Raji (cell line): ENCODE data around the gene SUN2.

Source experiments
- POLR2A ChIP-seq: IDR thresholded peaks from 2 replicates; pipeline ENCODE4 v1.6.1; 2011; ENCODE audit warnings: low read depth, low read length, control low read depth; ENCODE audit not compliant: insufficient read depth

The SUN2 gene

DNA sequence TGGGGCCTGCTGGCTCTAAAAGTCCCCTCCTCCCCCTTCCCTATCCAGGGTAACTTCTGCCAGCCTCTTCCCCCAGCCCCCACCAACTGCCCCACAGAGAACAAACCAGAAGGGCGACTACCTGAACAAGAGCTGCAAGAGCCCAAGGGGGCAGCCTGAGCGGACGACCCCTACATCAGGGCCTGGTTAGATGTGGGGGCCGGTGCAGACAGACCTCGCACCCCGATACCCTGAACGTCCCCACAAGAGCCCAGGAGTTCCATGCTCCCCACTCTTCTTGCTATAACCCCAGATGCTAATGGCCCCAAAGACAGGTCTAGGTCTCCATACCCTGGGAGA, 20.7 kb downstream of the SUN2 start:
- no peak for TF ChIP-seq POLR2A

GRCh38 chr22:38734421-38735100, 21.2 kb downstream of the SUN2 start:
- TF ChIP-seq POLR2A: no peak

DNA sequence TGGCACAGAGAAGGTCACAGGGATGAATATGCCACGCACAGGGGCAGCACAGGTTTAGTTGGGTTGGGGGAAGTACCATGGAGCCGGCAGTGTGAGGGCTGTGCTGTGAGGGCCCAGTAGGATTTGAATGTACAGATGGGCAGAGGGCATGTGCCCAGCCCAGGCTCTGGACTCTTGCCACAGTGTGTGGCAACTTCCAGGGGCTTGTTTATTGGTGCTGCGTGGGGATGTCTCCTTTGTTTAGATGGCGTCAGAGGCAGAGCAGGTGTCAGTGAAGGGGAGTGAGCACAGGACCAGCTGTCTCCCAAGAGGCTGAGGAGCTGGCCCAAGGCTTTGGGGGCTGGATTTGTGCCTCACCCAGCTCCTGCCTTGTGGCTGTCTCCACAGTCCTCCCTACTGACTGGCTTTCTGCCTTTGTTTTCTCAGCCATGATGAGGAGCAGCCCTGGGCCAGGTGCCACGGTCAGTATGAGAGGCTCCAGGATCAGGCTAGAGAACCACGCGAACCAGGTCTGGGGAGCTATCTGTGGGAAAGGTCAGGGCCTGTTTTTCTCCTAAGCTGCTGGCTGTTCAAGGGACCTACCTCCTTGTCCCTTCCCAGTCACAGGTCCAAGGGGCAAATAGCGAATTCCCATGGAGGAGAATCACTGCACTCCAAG, 21.9 kb downstream of the SUN2 start:
- no peak for TF ChIP-seq POLR2A

GRCh38 chr22:38733329-38733723, 22.5 kb downstream of the SUN2 start:
- no peak for TF ChIP-seq POLR2A

GRCh38 chr22:38732251-38732815, 23.5 kb downstream of the SUN2 start:
- TF ChIP-seq POLR2A: no peak

DNA sequence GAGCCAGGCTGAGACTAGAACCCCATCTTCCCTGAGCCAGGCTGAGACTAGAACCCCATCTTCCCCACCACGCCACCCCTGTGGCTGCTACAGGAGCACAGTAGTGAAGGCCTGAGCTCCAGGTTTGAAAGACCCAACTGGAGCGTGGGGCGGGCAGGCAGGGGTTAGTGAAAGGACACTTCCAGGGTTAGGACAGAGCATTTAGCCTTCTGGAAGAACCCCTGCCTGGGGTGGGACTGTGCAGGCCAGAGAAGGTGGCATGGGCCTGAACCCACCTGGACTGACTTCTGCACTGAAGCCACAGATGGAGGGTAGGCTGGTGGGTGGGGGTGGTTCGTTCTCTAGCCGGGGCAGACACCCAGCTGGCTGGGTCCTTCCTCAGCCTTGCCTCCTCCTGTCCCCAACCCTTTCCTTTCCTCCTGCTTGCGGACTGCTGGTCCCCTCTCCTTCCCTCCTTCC, 24.1 kb downstream of the SUN2 start:
- no peak for TF ChIP-seq POLR2A

- no peak for TF ChIP-seq POLR2A
Observed at GRCh38 chr22:38730411-38730871, 25.4 kb downstream of the SUN2 start.

GRCh38 chr22:38729946-38730345, 25.9 kb downstream of the SUN2 start:
- no peak for TF ChIP-seq POLR2A

GRCh38 chr22:38728871-38729796, 26.7 kb downstream of the SUN2 start:
- TF ChIP-seq POLR2A: no peak

DNA sequence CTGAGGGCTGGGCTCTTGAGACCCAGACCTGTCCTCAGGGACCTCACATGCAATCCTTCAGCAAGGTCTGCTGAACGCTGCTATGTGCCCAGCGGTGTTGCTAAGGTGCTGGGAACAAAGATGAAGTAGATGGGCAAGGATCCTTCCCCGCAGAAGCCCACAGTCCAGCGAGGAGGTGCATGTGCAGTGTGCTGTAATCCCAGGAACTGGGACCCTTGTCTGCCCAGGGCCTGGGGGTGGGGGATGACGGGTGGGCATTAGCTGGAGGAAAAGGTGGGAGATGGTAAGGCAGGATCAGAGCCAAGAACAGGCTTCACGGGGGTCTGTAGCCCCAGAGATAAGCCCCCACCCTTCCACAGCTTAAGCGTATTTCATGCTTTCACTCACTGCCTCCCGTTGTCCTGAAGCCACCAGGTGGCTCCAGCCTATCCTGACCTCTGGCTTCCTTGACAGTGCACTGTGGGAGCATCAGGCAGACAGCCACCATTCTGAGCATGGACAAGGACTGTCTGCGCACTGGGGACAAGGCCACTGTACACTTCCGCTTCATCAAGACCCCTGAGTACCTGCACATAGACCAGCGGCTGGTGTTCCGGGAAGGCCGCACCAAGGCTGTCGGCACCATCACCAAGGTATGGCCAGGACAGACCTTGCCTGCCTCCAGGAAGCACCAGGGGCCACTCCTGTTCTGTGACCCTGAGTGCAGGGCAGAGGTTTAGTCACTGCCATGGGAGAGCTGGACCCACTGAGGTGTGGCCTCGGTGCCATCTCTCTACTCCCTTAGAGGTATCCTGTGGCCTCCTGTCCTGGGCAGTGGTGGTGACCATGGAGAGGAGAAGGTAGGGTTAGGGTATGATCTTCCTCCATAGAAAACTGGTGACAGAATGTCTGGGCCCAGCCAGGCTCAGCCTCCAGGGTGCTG, 28.0 kb downstream of the SUN2 start:
- no peak for TF ChIP-seq POLR2A

DNA sequence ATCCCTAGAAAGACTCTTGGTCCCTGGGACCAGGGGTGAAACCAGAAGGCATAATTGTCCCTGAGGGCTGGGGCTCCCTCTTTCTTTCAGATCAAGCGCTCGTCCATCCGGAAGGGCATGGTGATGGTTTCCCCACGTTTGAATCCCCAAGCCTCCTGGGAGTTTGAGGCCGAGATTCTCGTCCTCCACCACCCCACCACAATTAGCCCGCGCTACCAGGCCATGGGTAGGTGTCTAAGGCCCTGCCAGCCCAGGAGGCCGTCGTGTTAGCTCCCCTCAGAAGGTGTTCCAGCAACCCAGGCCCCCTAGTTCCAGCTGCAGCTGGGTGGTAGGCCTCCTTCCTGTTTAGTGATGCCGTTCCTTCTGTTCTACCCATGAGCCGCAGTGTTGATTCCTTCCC, 28.7 kb downstream of the SUN2 start:
- no peak for TF ChIP-seq POLR2A

- no peak for TF ChIP-seq POLR2A
Observed at GRCh38 chr22:38725900-38726655, 29.7 kb downstream of the SUN2 start.

GRCh38 chr22:38724926-38725571, 30.7 kb downstream of the SUN2 start:
- no peak for TF ChIP-seq POLR2A

DNA sequence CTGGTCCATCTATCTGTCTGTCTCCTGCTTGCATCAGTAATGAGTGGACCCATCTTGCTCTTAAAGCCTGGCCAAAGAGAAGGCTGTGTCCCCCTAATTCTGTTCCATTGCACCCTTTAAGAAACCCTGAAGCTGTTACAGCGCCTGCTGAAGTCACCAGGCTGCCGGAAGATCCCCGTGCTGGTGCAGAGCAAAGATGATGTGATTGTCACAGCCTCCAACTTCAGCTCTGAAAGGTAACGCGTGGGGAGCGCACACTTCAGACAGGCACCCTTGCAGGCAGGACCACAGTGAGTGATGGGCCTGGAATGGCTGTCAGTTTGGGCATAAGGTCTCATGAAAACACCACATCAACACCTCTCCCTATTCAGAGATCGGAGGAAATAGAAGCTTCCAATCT, 31.6 kb downstream of the SUN2 start:
- TF ChIP-seq POLR2A: no peak

GRCh38 chr22:38721551-38721950, 34.2 kb downstream of the SUN2 start:
- TF ChIP-seq POLR2A: no peak
